Non-pigmented ciliary epithelial cell (primary cell): ENCODE results near the gene CNGA1.
"Not testable (repeated sequence)": the region's sequence is repeated elsewhere in the genome, so short reads cannot be mapped to it uniquely, and the experiment has no call there.

Experiments
- DNase-seq: peaks from one replicate; pipeline ENCODE4 v3.0.0-alpha.2; 2010; ENCODE audit warnings: low read depth

The CNGA1 gene

GRCh38 chr4:47968847-47969246 lies 47.6 kb downstream of the CNGA1 start:
- no peak for DNase-seq

DNA sequence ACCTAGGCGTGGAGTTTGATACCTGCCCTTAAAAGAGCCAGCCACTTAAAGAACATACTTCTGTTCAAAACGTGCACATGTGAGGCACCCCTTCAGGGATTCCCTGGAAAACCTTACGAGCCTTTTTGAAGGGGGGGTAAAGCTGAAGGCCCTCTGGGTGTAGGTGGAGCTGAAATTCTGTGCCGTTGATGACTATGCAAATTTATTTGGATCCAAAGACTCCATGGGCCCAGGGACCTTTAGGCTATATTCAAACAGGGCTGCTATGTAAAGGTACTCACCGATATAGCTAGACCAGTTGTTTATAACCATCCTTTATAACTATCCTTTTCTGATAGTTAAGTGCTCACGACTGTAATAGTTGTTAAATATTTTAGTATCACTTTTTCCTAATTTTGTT lies 61.8 kb downstream of the CNGA1 start:
- DNase-seq: no peak

- no peak for DNase-seq
These were observed 62.2 kb downstream of the CNGA1 start for GRCh38 chr4:47954245-47954644.

- no peak for DNase-seq
These were observed 70.4 kb downstream of the CNGA1 start for GRCh38 chr4:47945930-47946726.

GRCh38 chr4:47942081-47942819 lies 74.2 kb downstream of the CNGA1 start:
- DNase-seq: no peak

DNA sequence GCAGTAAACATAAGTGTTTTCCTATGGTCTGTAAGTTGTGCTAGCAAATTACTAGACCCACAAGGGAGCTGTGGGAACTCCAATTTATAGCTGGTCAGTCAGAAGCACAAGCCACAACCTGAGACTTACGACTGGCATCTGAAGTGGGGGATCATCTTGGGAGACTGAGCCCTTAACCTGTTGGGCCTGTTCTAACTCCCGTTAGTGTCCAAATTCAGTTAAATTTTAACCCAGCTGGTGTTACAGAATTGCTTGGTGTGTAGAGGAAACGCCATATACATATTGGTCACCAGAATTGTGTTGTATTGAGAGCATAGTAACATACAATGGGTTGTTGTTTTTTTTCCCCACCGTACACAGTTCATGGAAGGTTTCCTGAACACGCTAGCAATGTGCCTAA lies 77.0 kb downstream of the CNGA1 start:
- no peak for DNase-seq

GRCh38 chr4:47936336-47936735 lies 80.1 kb downstream of the CNGA1 start:
- no peak for DNase-seq

GRCh38 chr4:47933840-47934239 lies 82.6 kb downstream of the CNGA1 start:
- no peak for DNase-seq

- DNase-seq: peak; percentile 75
These were observed 85.3 kb downstream of the CNGA1 start for GRCh38 chr4:47930971-47931804.

GRCh38 chr4:47929682-47930201 lies 86.7 kb downstream of the CNGA1 start:
- DNase-seq: no peak

DNA sequence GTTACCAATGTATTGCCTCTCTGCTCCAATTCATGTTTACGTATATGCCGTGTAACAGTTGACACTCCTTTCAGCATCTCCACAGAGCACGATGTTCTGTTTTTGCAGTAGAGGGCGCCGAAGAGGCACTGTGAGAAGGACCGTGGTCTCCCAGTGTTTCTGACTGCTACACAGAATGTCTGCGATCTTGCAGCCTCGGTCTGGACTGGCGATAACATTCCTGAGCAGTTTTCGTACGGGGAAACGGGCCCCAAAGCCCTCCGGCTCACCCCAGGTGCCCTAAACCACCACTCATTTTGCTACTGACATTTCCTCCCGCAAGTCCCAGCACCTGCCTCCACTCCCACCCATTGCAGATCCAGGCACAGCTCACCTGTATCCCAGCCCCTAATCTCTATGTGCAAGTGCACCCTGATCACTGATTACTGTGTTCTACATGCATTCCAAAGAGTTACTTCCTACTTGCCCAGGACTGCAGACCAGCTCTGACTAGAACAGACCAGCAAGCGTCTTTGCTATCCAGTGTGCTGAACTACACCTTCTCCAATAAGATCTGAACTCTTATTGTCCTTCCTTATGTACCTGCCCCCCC lies 89.7 kb downstream of the CNGA1 start:
- DNase-seq: no peak

DNA sequence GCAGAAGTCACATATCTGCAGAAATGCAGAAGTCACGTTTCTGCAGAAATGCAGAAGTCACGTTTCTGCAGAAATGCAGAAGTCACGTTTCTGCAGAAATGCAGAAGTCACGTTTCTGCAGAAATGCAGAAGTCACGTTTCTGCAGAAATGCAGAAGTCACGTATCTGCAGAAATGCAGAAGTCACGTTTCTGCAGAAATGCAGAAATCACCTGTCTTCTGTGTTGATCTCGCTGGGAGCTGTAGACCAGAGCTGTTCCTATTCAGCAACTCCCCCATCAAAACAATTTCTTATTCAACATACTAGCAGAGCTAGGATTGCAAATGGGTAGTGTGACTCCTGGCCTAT lies 93.2 kb downstream of the CNGA1 start:
- DNase-seq: not testable (repeated sequence)

- DNase-seq: not testable (repeated sequence)
These were observed 93.8 kb downstream of the CNGA1 start for GRCh38 chr4:47922436-47923260.

DNA sequence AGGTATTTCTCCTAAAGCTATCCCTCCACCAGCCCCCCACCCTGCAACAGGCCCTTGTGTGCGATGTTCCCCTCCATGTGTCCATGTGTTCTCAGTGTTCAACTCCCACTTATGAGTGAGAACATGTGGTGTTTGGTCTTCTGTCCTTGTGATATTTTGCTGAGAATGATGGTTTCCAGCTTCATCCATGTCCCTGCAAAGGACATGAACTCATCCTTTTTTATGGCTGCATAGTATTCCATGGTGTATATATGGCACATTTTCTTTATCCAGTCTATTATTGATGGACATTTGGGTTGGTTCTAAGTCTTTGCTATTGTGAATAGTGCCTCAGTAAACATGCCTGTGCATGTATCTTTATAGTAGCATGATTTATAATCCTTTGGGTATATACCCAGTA lies 99.3 kb downstream of the CNGA1 start:
- DNase-seq: not testable (repeated sequence)

DNA sequence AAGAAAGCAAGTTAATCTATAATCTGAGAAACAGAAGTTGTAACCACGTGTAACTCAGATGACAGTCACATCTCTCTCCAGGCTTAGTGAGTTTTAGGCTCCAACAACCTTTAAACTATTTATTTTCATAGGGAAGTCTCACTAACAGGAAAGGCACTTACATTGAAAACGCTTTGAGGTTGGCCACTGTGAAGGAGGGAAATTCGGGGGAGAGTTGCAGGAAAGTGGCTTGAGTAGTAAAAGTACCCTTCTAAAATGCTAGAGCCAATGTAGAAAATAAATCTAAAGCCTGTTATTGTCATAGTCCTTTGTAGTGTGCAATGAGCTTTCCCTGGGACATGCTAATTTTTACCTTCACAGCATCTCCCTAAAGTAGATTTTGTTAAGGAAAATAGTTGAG lies 101.1 kb downstream of the CNGA1 start:
- no peak for DNase-seq

DNA sequence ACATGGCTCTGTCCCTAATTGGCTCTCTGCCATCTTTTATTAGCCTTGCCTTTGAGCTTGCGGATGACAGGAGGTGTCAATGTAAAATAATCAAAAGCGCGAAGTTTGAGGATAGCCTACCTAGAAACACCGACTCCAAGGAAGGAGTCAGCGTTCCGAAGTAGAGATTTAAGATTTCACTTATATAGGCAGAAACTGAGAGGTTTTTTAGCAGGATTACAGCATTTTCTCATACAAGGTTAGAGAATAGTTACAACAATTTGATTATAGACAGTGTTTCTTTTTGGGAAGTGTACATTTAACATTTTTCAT lies 101.6 kb downstream of the CNGA1 start:
- no peak for DNase-seq

- peak; percentile 86 for DNase-seq
These were observed 102.1 kb downstream of the CNGA1 start, which contains the start of gene NFXL1 for GRCh38 chr4:47914220-47914925. Gene NFXL1, minus strand, starts transcription at chr4:47914583. Its CDS starts 380 bp downstream, at chr4:47914203.

GRCh38 chr4:47913861-47914219 lies 102.6 kb downstream of the CNGA1 start:
- DNase-seq: no peak

- DNase-seq: no peak
These were observed 103.2 kb downstream of the CNGA1 start for GRCh38 chr4:47913330-47913729.

DNA sequence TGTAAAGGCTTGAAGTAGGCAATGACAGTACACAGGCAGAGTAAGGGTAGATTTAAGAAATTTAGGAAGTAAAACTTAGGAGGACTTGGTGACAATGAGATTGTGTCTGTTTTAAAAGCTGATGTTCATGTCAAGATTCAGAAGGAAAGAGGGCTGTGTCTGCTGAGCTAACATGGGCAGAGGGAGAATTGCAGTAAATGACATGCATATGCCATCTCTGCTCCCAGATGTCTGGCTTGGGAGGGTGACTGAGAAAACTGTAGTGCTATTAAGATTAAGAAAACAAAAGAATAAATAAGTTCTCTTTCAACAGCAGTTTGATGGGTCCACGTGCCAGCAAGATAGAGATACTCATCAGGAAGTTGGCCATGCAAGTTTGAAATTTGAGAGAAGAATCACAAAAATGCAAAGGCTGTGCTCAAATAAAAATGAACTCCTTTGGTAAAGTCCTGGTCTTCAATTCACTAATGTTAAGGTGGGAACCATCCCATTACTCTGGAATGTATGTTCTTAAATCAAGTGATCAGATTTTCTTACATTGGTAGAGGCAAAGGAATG lies 109.3 kb downstream of the CNGA1 start:
- DNase-seq: no peak
